GM18507 (cell line): ENCODE measurements around the gene OOSP1.
"Not testable (repeated sequence)": the region's sequence is repeated elsewhere in the genome, so short reads cannot be mapped to it uniquely, and the experiment has no call there.

ENCODE experiments used
- DNase-seq: peaks from one replicate; pipeline ENCODE4 v3.0.0; 2011; ENCODE audit warnings: low read depth; ENCODE audit not compliant: insufficient read length; ENCODE audit errors: extremely low spot score
- FAIRE-seq: peaks from 2 replicates; lab custom pipeline; 2011; peaks lifted over from hg19 to GRCh38; lab: Jason Lieb, UNC

Gene OOSP1

GRCh38 chr11:59954219-59954847 lies 16.1 kb downstream of the OOSP1 start:
- DNase-seq (no peak), FAIRE-seq (no peak)

- DNase-seq: no peak
Observed at GRCh38 chr11:59957094-59957493, 18.9 kb downstream of the OOSP1 start.

GRCh38 chr11:59960502-59961381 lies 22.5 kb downstream of the OOSP1 start:
- DNase-seq (no peak), FAIRE-seq (no peak)

More at GRCh38 chr11:59957094-59957493, 18.9 kb downstream of the OOSP1 start:
- FAIRE-seq: no peak

- no peak for DNase-seq
- no peak for FAIRE-seq
Observed at GRCh38 chr11:59962107-59962482, 23.9 kb downstream of the OOSP1 start.

GRCh38 chr11:59963733-59964132 lies 25.5 kb downstream of the OOSP1 start, which contains the start of gene OOSP4A:
Gene OOSP4A (plus strand): TSS chr11:59964033. CDS start chr11:59964033, 0 bp downstream.
- DNase-seq (no peak), FAIRE-seq (no peak)

GRCh38 chr11:59965424-59965823 lies 27.2 kb downstream of the OOSP1 start:
- DNase-seq (no peak), FAIRE-seq (no peak)

GRCh38 chr11:59966201-59966600 lies 28.0 kb downstream of the OOSP1 start:
- FAIRE-seq (no peak), DNase-seq (no peak)

- FAIRE-seq: no peak
- no peak for DNase-seq
Observed at GRCh38 chr11:59967677-59968394, 29.6 kb downstream of the OOSP1 start.

- no peak for DNase-seq
- FAIRE-seq: no peak
Observed at GRCh38 chr11:59968395-59968783, 30.2 kb downstream of the OOSP1 start.

- FAIRE-seq: no peak
- no peak for DNase-seq
Observed at GRCh38 chr11:59973097-59973496, 34.9 kb downstream of the OOSP1 start.

- DNase-seq (no peak), FAIRE-seq (no peak)
Observed at GRCh38 chr11:59981106-59981770, 43.0 kb downstream of the OOSP1 start.

GRCh38 chr11:59982037-59982436 lies 43.8 kb downstream of the OOSP1 start:
- DNase-seq, FAIRE-seq: not testable (repeated sequence)

- FAIRE-seq: no peak
- DNase-seq: no peak
Observed at GRCh38 chr11:59983212-59983611, 45.0 kb downstream of the OOSP1 start.

- DNase-seq (no peak), FAIRE-seq (no peak)
Observed at GRCh38 chr11:59984368-59984767, 46.1 kb downstream of the OOSP1 start.

GRCh38 chr11:59990421-59990820 lies 52.2 kb downstream of the OOSP1 start:
- no peak for DNase-seq
- FAIRE-seq: no peak

- FAIRE-seq (no peak), DNase-seq (no peak)
Observed at GRCh38 chr11:59992425-59992824, 54.2 kb downstream of the OOSP1 start.

GRCh38 chr11:59997800-59998199 lies 59.6 kb downstream of the OOSP1 start:
- DNase-seq (no peak), FAIRE-seq (no peak)

- DNase-seq (no peak), FAIRE-seq (no peak)
Observed at GRCh38 chr11:59999691-60000090, 61.5 kb downstream of the OOSP1 start.

GRCh38 chr11:60003729-60004128 lies 65.5 kb downstream of the OOSP1 start:
- FAIRE-seq: no peak
- no peak for DNase-seq

- FAIRE-seq (no peak), DNase-seq (no peak)
Observed at GRCh38 chr11:60005360-60005759, 67.1 kb downstream of the OOSP1 start.
